HL-60/S4 (cell line): Measurements from ENCODE around the gene FBXL22.
"Not testable (repeated sequence)": the region's sequence is repeated elsewhere in the genome, so short reads cannot be mapped to it uniquely, and the experiment has no call there.

Experiments
- in situ Hi-C: fragments of 300-500 bp; cut with MboI; formaldehyde crosslinking; loops from 2 replicates; pipeline ENCODE4 v1.14.3; 2022; ENCODE audit warnings: low sequenced_read_pairs

The FBXL22 gene

GRCh38 chr15:63609448-63609847 lies 12.3 kb downstream of the FBXL22 start:
- in situ Hi-C loops, result loop anchor here (10.0 kb wide), 1 partner anchor 465 kb away; no protein-coding TSS in a partner anchor

- in situ Hi-C loops, result no loop called here
Measured at GRCh38 chr15:63610209-63610841, 13.1 kb downstream of the FBXL22 start.

- in situ Hi-C loops, result no loop called here
Measured at GRCh38 chr15:63611177-63611576, 14.0 kb downstream of the FBXL22 start.

- in situ Hi-C loops, result no loop called here
Measured at GRCh38 chr15:63612300-63612699, 15.1 kb downstream of the FBXL22 start.

- in situ Hi-C loops, result no loop called here
Measured at GRCh38 chr15:63615935-63616334, 18.7 kb downstream of the FBXL22 start.

- in situ Hi-C loops, result not testable (repeated sequence)
Measured at GRCh38 chr15:63617147-63617546, 20.0 kb downstream of the FBXL22 start.

- in situ Hi-C loops, result not testable (repeated sequence)
Measured at GRCh38 chr15:63617627-63618026, 20.4 kb downstream of the FBXL22 start.

GRCh38 chr15:63620760-63621159 lies 23.6 kb downstream of the FBXL22 start:
- in situ Hi-C loops, result not testable (repeated sequence)

GRCh38 chr15:63623232-63623969 lies 26.2 kb downstream of the FBXL22 start:
- in situ Hi-C loops, result no loop called here

GRCh38 chr15:63626955-63627354 lies 29.8 kb downstream of the FBXL22 start:
- in situ Hi-C loops, result no loop called here

- in situ Hi-C loops, result no loop called here
Measured at GRCh38 chr15:63628123-63628822, 31.1 kb downstream of the FBXL22 start.

GRCh38 chr15:63630036-63630751 lies 33.0 kb downstream of the FBXL22 start:
- in situ Hi-C loops, result no loop called here

- in situ Hi-C loops, result no loop called here
Measured at GRCh38 chr15:63633312-63633711, 36.1 kb downstream of the FBXL22 start.

GRCh38 chr15:63634154-63634553 lies 37.0 kb downstream of the FBXL22 start:
- in situ Hi-C loops, result no loop called here

- in situ Hi-C loops, result no loop called here
Measured at GRCh38 chr15:63636518-63637061, 39.4 kb downstream of the FBXL22 start.

GRCh38 chr15:63638839-63639238 lies 41.7 kb downstream of the FBXL22 start:
- in situ Hi-C loops, result no loop called here

GRCh38 chr15:63640146-63640545 lies 43.0 kb downstream of the FBXL22 start:
- in situ Hi-C loops, result no loop called here
